ENCODE data around the gene PCK1. TPM values are rescaled to one million over a fixed set of nuclear protein-coding genes. Genes with fewer than 3 reads are reported as not detected.
"Not testable (repeated sequence)": the region's sequence is repeated elsewhere in the genome, so short reads cannot be mapped to it uniquely, and the experiment has no call there.

Gene PCK1
- total and polyA plus RNA-seq, 2 of the 13 experiments (the other 11 are each of a cell fraction or from before 2014, with no cell fraction given), result 6.5 to 12.6 TPM

DNA sequence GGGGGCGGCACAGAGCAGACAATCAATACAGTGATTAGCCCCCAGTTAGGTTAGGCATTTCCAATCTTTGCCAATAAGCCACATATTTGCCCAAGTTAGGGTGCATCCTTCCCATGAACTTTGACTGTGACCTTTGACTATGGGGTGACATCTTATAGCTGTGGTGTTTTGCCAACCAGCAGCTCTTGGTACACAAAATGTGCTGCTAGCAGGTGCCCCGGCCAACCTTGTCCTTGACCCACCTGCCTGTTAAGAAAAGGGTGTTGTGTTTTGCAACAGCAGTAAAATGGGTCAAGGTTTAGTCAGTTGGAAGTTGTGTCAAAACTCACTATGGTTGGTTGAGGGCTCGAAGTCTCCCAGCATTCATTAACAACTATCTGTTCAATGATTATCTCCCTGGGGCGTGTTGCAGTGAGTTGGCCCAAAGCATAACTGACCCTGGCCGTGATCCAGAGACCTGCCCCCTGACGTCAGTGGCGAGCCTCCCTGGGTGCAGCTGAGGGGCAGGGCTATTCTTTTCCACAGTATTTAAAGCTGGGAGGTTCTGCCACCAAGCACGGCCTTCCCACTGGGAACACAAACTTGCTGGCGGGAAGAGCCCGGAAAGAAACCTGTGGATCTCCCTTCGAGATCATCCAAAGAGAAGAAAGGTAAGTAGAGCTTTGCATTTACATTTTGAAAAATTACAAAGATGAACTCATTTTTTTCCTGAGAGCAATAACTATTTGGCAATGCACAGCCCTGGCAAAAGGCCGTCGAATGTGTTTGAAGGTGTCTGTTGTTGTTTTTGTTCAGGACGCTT, at the start of gene PCK1 (continued):
- TF ChIP-seq GZF1 (CRISPR knock-in tag; IDR thresholded peaks at IDR 0.05), result no peak

DNA sequence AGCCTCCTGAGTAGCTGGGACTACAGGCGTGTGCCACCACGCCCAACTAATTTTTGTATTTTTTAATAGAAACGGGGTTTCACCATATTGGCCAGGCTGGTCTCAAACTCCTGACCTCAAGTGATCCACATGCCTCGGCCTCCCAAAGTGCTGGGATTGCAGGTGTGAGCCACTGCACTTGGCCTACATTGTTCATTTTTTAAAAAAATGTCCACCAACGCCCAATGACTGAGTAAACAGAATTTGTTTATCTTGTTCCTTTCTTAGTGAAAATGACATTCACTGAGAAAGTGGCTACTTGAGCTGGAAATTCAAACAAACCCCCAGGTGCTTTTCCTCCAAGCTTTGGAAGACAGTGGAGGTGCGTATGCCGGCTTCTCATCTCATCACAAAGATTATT, 49.2 kb upstream of the PCK1 start:
- H3K4me1 ChIP-seq (ENCODE audit: insufficient read depth, low read length); FAIRE-seq; in situ Hi-C loops (cut with HindIII; ENCODE audit: extremely low pct_ligation_motif_present, low pct_unique_long_range_greater_than_20kb): not testable (repeated sequence)

DNA sequence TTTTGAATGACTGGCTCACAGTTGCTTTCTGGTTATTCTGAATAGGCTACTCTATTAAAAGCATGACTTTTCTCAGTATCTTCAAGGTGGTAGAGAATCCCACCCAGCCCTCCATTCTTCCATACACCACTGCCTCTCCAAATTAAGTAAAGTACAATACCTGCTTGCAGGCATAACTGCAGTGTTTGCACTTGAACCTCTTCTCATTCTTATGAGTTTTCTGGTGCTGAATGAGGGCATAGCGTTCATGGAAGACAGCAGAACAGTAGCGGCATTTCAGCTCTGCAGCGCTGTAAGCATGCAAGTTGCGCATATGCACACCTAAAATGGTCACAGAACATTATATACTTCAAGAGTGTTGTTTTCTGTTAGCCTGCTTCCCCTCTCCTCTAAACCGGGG, 48.5 kb upstream of the PCK1 start:
- ATAC-seq, result no peak
- no peak for TF ChIP-seq ZNF451 (CRISPR knock-in tag; IDR thresholded peaks at IDR 0.05)
- no peak for TF ChIP-seq THAP11 (CRISPR knock-in tag; IDR thresholded peaks at IDR 0.05)
- TF ChIP-seq, protein P1, sequence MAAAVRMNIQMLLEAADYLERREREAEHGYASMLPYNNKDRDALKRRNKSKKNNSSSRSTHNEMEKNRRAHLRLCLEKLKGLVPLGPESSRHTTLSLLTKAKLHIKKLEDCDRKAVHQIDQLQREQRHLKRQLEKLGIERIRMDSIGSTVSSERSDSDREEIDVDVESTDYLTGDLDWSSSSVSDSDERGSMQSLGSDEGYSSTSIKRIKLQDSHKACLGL (CRISPR knock-in tag; IDR thresholded peaks at IDR 0.05), result no peak
- TF ChIP-seq, protein P2, sequence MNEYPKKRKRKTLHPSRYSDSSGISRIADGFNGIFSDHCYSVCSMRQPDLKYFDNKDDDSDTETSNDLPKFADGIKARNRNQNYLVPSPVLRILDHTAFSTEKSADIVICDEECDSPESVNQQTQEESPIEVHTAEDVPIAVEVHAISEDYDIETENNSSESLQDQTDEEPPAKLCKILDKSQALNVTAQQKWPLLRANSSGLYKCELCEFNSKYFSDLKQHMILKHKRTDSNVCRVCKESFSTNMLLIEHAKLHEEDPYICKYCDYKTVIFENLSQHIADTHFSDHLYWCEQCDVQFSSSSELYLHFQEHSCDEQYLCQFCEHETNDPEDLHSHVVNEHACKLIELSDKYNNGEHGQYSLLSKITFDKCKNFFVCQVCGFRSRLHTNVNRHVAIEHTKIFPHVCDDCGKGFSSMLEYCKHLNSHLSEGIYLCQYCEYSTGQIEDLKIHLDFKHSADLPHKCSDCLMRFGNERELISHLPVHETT (CRISPR knock-in tag; conservative IDR thresholded peaks at IDR 0.05), result no peak
- TF ChIP-seq ZNF326 (CRISPR knock-in tag; IDR thresholded peaks at IDR 0.05; ENCODE audit: borderline replicate concordance), result no peak
- TF ChIP-seq ZNF747 (CRISPR knock-in tag; IDR thresholded peaks at IDR 0.05; ENCODE audit: borderline replicate concordance), result no peak

More for the DNA sequence above, 49.2 kb upstream of the PCK1 start:
- intact Hi-C loops (cut with micrococcal nuclease; ENCODE audit: unreplicated experiment), result loop anchor here (5.0 kb wide), 2 partner anchors 576 to 701 kb away; no protein-coding TSS in a partner anchor
- BruUV-seq (replicated peaks); DNase-seq (ENCODE audit: low spot score); H3K4me2 ChIP-seq (ENCODE audit: low read depth, low read length); H3K36me3 ChIP-seq (replicated peaks in 1 of 2; ENCODE audit: control insufficient read depth in 1 of 2, insufficient read depth in 2 of 2, low read length in 2 of 2); H4K20me1 ChIP-seq (ENCODE audit: insufficient read depth, low read length); H3K79me2 ChIP-seq (ENCODE audit: insufficient read depth, low read length); H2AFZ ChIP-seq (ENCODE audit: low read length); CTCF ChIA-PET (ENCODE audit: low intra/inter-chr PET ratio, low total read pairs); H3K9me3 ChIP-seq (ENCODE audit: low read length); H3K4me3 ChIP-seq (replicated peaks in 1 of 3; ENCODE audit: insufficient read depth in 1 of 3, low read depth in 2 of 3, low read length in 3 of 3); H3K27ac ChIP-seq (ENCODE audit: extremely low read length, insufficient read depth, low read length); POLR2A ChIA-PET; ATAC-seq; H3K9ac ChIP-seq (ENCODE audit: insufficient read depth, low read depth, low read length): not testable (repeated sequence)
- 28% methylated on average over 7 of the region's 7 CpGs for WGBS (ENCODE audit: low lambda C conversion rate)
- peaks cover 0 to 43% of the 10 kb centered on the region in 2 experiments; a peak in 3 of 5 replicates for H3K27me3 ChIP-seq (ENCODE audit: control insufficient read depth in 1 of 2, insufficient read depth in 2 of 2, low read length in 2 of 2)

More for the DNA sequence above, 48.5 kb upstream of the PCK1 start:
- no peaks in the 10 kb centered on the region for H3K36me3 ChIP-seq (replicated peaks in 1 of 2; ENCODE audit: control insufficient read depth in 1 of 2, insufficient read depth in 2 of 2, low read length in 2 of 2)
- no peak overlapping the region for H3K27ac ChIP-seq (ENCODE audit: extremely low read length, insufficient read depth, low read length)
- ChIA-PET CTCF (ENCODE audit: low intra/inter-chr PET ratio, low total read pairs) (interaction anchor here (6.8 kb wide), 1 partner anchor 82 kb away, joined by 204 read pairs; no protein-coding TSS in a partner anchor), POLR2A (no interaction called here)
- no peaks in the 10 kb centered on the region for H3K79me2 ChIP-seq (ENCODE audit: insufficient read depth, low read length)
- no TSS peak for BruUV-seq (replicated peaks)
- no peaks in the 10 kb centered on the region for H3K4me1 ChIP-seq (ENCODE audit: insufficient read depth, low read length)
- H2AFZ ChIP-seq (ENCODE audit: low read length), result no peak overlapping the region
- no peak overlapping the region for H3K9ac ChIP-seq (ENCODE audit: insufficient read depth, low read depth, low read length)
- intact Hi-C loops (cut with micrococcal nuclease; ENCODE audit: unreplicated experiment), result loop anchor here (5.0 kb wide), 2 partner anchors 575 to 700 kb away; no protein-coding TSS in a partner anchor
- DNase-seq (ENCODE audit: low spot score) (no peak), FAIRE-seq (no peak)
- peaks cover 0 to 44% of the 10 kb centered on the region in 2 experiments; a peak in 3 of 5 replicates for H3K27me3 ChIP-seq (ENCODE audit: control insufficient read depth in 1 of 2, insufficient read depth in 2 of 2, low read length in 2 of 2)
- H3K9me3 ChIP-seq (ENCODE audit: low read length), result no peaks in the 10 kb centered on the region
- H3K4me2 ChIP-seq (ENCODE audit: low read depth, low read length), result no peak overlapping the region
- no peak overlapping the region for H3K4me3 ChIP-seq (replicated peaks in 1 of 3; ENCODE audit: insufficient read depth in 1 of 3, low read depth in 2 of 3, low read length in 3 of 3)
- in situ Hi-C loops (cut with HindIII; ENCODE audit: extremely low pct_ligation_motif_present, low pct_unique_long_range_greater_than_20kb), result no loop called here
- no peaks in the 10 kb centered on the region for H4K20me1 ChIP-seq (ENCODE audit: insufficient read depth, low read length)
- WGBS (ENCODE audit: low lambda C conversion rate), result 47% methylated on average over 5 of the region's 5 CpGs
